Hematopoietic multipotent progenitor cell treated with erythropoietin and hydrocortisone succinate and interleukin-3 and kit ligand, for 15 days (in vitro differentiated cells): ENCODE results near the gene VASH2.
"Not testable (repeated sequence)": the region's sequence is repeated elsewhere in the genome, so short reads cannot be mapped to it uniquely, and the experiment has no call there.

Source experiments
- DNase-seq: peaks from one replicate; pipeline ENCODE4 v3.0.0-alpha.2; 2015; ENCODE audit warnings: low spot score

VASH2 gene

DNA sequence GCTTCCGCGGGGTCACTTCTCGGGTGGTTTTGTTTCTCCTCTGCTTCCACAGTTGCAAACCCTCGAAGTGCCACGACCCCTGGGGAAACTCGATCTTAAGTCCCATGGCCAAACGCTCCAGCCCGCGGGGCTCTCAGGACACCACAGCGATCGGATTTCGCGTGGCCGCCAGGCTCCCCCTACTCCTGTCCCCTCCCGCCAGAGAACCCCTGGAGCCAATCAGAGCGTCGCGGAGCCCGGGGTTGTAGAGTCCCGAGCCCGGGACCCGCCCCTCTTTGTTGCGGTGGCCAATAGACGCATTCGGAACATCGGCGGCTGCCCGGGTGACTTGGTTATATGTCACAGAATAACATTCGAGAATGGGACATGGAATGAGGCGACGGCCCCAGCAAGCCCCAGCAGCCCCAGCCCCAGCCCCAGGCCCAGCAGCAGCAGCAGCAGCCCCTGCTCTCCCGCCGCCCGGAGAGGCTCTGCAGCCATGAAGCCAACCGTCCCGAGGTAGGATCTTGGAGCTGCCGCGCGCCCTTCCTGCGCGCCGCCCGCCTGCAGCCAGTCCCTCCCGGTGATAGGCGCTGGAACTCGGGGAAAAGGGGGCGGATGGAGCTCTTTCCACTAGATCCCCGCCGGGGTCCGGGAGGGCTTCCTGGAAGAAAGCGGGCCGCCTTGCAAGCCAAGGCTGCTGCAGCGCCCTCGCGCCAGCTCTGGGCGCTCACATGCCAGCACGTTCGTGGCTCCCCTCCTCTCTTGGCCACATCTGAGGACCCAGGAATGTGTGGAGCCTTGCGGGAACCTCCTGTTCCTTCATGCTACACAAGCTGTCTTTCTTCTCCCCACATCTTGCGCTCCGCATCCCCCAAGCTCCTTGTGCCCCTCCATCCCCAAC, at the start of gene VASH2:
Gene VASH2 (plus strand): TSS at position 299 of the 883 bp plus-strand sequence. CDS start 1,002 bp downstream, outside the sequence.
- DNase-seq: no peak

DNA sequence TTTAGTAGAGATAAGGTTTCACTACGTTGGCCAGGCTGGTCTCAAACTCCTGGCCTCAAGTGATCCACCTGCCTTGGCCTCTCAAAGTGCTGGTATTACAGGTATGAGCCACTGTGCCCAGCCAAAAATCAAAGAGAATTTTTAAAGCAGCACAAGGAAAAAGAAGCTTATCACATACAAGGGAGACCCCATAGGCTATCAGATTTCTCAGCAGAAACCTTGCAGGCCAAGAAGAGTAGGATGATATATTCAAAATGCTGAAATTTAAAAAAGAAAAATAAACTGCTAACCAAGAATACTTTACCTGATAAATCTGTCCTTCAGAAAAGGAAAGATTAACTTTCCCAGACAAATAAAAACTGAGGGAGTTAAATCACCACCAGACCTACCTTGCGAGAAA, 49.1 kb upstream of the VASH2 start:
- no peak for DNase-seq

DNA sequence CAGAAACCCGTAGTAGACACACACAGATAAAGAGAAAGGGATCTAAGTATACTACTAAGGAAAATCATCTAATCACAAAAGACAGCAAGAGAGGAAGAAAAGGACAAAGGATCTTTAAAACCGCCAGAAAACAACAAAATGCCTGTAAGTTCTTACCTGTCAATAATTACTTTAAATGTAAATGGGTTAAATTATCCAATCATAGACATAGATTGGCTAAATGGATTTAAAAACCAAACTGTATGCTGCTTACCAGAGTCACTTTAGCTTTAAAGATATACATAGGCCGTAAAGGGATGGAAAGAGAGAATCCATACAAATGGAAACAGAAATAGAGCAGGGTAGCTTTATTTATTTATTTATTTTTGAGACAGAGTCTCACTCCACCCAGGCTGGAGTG, 48.3 kb upstream of the VASH2 start:
- no peak for DNase-seq

DNA sequence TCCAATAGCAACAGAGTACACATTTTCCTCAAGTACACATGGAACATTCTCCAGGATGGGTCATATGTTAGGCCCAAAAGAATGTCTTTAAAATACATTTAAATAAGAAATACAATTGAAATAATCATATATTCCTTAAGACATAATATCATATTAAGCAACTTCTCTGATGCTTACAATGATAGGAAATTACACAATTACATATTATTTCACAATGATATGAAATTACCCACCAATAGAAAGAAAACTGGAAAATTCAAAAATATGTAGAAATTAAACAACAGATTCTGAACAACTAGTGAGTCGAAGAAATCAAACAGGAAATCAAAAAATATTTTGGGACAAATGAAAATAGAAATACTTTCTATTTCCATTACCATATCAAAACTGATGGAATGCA, 46.7 kb upstream of the VASH2 start:
- no peak for DNase-seq

- not testable (repeated sequence) for DNase-seq
Measured at GRCh38 chr1:212908071-212908470, 42.3 kb upstream of the VASH2 start.

- no peak for DNase-seq
Measured at GRCh38 chr1:212908971-212909370, 41.4 kb upstream of the VASH2 start.

DNA sequence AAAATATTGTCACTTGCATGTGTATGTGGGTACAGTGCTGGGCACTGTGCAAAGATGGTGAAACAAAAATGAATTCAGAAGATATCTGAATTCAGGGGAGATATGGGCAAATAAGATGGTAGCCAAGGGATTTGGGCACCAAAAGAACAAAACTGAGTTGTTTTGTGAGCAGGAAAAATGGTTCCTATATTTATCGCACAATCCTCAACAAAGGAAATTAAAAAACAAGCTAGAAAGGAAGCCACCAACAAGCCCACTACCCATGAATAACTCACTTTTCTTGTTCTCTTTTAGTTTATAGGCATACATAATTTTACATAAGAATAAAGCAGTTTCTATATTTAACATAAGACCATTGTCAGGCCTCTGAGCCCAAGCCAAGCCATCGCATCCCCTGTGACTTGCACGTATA, 40.7 kb upstream of the VASH2 start:
- no peak for DNase-seq

GRCh38 chr1:212910213-212910612, 40.1 kb upstream of the VASH2 start:
- not testable (repeated sequence) for DNase-seq

DNA sequence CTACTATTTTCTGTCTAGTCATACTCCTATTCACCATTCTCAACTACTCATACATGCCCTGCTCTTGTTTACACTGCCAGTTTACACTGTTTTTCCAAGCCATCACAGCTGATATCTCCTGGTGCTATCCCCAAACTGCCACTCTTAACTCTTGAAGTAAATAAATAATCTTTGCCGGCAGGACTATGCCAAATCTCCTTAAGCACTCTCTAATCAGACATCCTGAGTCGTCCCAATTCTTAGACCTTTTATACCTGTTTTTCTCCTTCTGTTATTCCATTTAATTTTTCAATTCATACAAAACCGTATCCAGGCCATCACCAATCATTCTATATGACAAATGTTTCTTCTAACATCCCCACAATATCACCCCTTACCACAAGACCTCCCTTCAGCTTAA, 36.7 kb upstream of the VASH2 start:
- DNase-seq: not testable (repeated sequence)

DNA sequence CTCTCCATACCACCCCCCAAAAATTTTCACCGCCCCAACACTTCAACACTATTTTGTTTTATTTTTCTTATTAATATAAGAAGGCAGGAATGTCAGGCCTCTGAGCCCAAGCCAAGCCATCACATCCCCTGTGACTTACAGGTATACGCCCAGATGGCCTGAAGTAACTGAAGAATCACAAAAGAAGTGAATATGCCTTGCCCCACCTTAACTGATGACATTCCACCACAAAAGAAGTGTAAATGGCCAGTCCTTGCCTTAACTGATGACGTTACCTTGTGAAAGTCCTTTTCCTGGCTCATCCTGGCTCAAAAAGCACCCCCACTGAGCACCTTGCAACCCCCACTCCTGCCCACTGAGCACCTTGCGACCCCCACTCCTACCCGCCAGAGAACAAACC, 36.2 kb upstream of the VASH2 start:
- DNase-seq: not testable (repeated sequence)

GRCh38 chr1:212914789-212915188, 35.6 kb upstream of the VASH2 start:
- DNase-seq: no peak

DNA sequence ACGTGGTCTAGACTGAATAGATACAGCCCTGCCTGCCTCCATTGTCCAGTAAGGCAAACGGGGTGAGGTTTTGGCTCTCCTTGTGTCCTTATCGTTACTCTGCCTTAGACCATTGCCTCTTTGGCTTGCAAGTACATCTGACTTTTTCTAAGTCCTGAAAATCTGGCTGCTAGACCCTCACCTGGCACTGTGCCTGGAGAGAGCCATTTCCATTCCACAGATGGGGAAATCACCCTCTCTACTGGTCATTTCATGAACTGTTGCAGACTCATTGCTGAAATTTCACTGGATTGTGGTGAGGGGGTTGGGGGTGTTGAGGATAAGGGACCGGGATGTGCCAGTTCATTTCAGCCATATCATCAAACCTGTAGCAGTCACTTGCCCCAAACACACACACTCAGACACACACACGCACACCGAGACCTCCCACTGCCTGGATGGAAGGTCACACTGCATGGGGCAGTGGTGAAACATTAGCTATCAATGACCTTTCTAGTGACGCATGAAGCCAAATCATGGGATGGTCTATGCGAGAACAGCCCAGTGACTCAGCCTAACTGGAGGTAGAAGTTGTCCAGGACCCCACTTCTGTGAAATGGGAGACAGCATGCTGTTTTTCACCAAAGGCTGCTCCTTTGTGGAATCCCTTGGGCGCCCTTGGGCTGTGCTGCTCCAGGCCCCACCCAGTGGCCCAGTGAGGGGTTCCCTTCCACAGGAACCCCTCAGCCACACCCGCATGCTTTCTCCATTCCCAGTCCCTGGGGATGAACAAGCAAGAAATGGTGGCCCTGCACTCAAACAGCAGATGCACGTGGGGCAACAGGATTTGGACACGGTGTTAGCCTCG, 34.9 kb upstream of the VASH2 start:
- DNase-seq: no peak

GRCh38 chr1:212916481-212917133, 33.7 kb upstream of the VASH2 start:
- DNase-seq: no peak

GRCh38 chr1:212917134-212917485, 33.2 kb upstream of the VASH2 start:
- no peak for DNase-seq

GRCh38 chr1:212917858-212918257, 32.5 kb upstream of the VASH2 start:
- no peak for DNase-seq

DNA sequence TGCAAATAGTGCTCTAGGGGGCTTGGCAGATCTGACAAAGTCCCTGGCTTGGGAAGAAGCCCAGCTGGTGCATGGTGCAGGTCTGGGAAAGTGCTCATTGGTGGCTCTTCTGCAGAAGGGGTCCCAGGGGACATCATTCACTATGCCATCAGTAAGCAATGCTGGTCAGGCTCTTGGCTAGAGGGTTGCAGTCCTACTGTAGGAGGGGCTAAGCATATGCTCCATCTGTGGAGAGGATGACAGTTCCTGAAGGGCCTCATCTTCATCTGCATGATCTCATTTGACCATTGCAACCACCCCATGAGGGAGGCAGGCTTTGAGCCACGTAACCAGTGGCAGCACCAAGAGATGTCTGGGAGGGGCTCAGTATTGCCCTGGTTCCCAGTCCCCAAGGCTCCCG, 31.5 kb upstream of the VASH2 start:
- no peak for DNase-seq

GRCh38 chr1:212920246-212920645, 30.1 kb upstream of the VASH2 start:
- no peak for DNase-seq

GRCh38 chr1:212920896-212921295, 29.4 kb upstream of the VASH2 start:
- no peak for DNase-seq

GRCh38 chr1:212922016-212922415, 28.3 kb upstream of the VASH2 start:
- DNase-seq: no peak

DNA sequence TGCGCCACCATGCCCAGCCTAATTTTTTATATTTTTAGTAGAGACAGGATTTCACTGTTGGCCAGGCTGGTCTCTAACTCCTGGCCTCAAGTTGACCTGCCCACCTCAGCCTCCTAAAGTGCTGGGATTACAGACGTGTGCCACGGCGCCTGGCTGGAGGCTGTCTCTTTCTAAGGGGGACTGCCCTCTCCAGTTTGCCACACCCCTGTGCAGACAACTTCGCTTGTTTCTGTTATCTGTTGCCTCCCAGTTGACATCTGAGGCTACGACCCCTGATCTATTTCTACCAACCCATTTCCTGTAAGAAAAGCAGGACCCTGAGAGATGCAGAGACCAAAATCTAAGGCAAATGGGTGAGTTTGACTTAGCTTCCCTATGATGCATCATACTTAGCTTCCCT, 24.0 kb upstream of the VASH2 start:
- no peak for DNase-seq

GRCh38 chr1:212928323-212929291, 21.7 kb upstream of the VASH2 start:
- DNase-seq: no peak
